HepG2 (cell line): ENCODE data around the gene EMC8. TPM values are rescaled to one million over a fixed set of nuclear protein-coding genes. Genes with fewer than 3 reads are reported as not detected.

Experiments used
- ELF1 ChIP-seq: sonication (generic); formaldehyde crosslinking; IDR thresholded peaks from 2 replicates; pipeline ENCODE4 v1.4.0; 2020; ENCODE audit warnings: missing genetic modification reagents
- ESRRA ChIP-seq: sonication (generic); formaldehyde crosslinking; IDR thresholded peaks from 2 replicates; pipeline ENCODE4 v1.5.1; 2020; ENCODE audit warnings: mild to moderate bottlenecking, low read depth, missing genetic modification reagents
- KLF13 ChIP-seq: sonication (generic); formaldehyde crosslinking; IDR thresholded peaks from 2 replicates; pipeline ENCODE4 v1.4.0; 2020; ENCODE audit warnings: mild to moderate bottlenecking, missing genetic modification reagents
- MIER3 ChIP-seq: IDR thresholded peaks from 2 replicates; pipeline ENCODE4 v1.6.1; 2016; ENCODE audit warnings: missing compliant biosample characterization, borderline replicate concordance
- MXI1 ChIP-seq: IDR thresholded peaks from 3 replicates; pipeline ENCODE4 v1.6.1; 2012; ENCODE audit warnings: low read depth, low read length, inconsistent platforms, borderline replicate concordance
- NFE2L2 ChIP-seq: fragments of 150-350 bp; IDR thresholded peaks from 2 replicates; pipeline ENCODE4 v1.6.1; 2014; ENCODE audit warnings: low read length
- NONO ChIP-seq, 2 experiments: fragments of 450-650 bp in 1 of 2; sonication (generic) in 1 of 2; formaldehyde crosslinking in 1 of 2; IDR thresholded peaks in 1 of 2; conservative IDR thresholded peaks in 1 of 2; 2 replicates each; pipeline versions ENCODE4 v1.6.1 to v1.8.0; 2017 to 2022; ENCODE audit warnings: mild to moderate bottlenecking in 1 of 2, missing genetic modification reagents in 1 of 2, moderate library complexity in 1 of 2
- NR1H2 ChIP-seq: sonication (generic); formaldehyde crosslinking; IDR thresholded peaks from 2 replicates; pipeline ENCODE4 v1.8.1; 2022; ENCODE audit warnings: low read depth, missing genetic modification reagents, borderline replicate concordance
- NR2F2 ChIP-seq: IDR thresholded peaks from 2 replicates; pipeline ENCODE4 v1.6.1; 2012; ENCODE audit warnings: low read depth, inconsistent platforms, borderline replicate concordance
- NR3C1 ChIP-seq: sonication (generic); formaldehyde crosslinking; IDR thresholded peaks from 2 replicates; pipeline ENCODE4 v1.4.0; 2020; ENCODE audit warnings: missing genetic modification reagents
- NRL ChIP-seq: sonication (generic); formaldehyde crosslinking; IDR thresholded peaks from 2 replicates; pipeline ENCODE4 v1.5.0; 2020; ENCODE audit warnings: missing genetic modification reagents, mild to moderate bottlenecking, moderate library complexity, borderline replicate concordance
- ONECUT2 ChIP-seq: sonication (generic); formaldehyde crosslinking; IDR thresholded peaks from 2 replicates; pipeline ENCODE4 v1.4.0; 2020; ENCODE audit warnings: missing genetic modification reagents
- RFX3 ChIP-seq: IDR thresholded peaks from 2 replicates; pipeline ENCODE4 v1.6.1; 2016; ENCODE audit warnings: missing biosample characterization, missing genetic modification reagents
- SALL2 ChIP-seq: sonication (generic); formaldehyde crosslinking; IDR thresholded peaks from 2 replicates; pipeline ENCODE4 v1.8.1; 2023; ENCODE audit warnings: mild to moderate bottlenecking, missing genetic modification reagents, inconsistent platforms
- SKI ChIP-seq: fragments of 450-650 bp; IDR thresholded peaks from one replicate; pipeline ENCODE4 v1.6.1; 2018; ENCODE audit warnings: mild to moderate bottlenecking; ENCODE audit not compliant: partially characterized antibody
- SRF ChIP-seq: IDR thresholded peaks from 2 replicates; pipeline ENCODE4 v1.6.1; 2011; ENCODE audit warnings: mild to moderate bottlenecking, low read depth, low read length, moderate library complexity
- ZMYM2 ChIP-seq: sonication (generic); formaldehyde crosslinking; IDR thresholded peaks from 2 replicates; pipeline ENCODE4 v1.8.0; 2022; ENCODE audit warnings: mild to moderate bottlenecking, missing genetic modification reagents
- ZNF34 ChIP-seq: sonication (generic); formaldehyde crosslinking; IDR thresholded peaks from 2 replicates; pipeline ENCODE4 v1.4.0; 2020; ENCODE audit warnings: mild to moderate bottlenecking, missing genetic modification reagents, borderline replicate concordance
- ZNF547 ChIP-seq: sonication (generic); formaldehyde crosslinking; IDR thresholded peaks from 2 replicates; pipeline ENCODE4 v1.5.1; 2020; ENCODE audit warnings: mild to moderate bottlenecking, missing genetic modification reagents
- ZNF724P ChIP-seq: sonication (generic); formaldehyde crosslinking; IDR thresholded peaks from 2 replicates; pipeline ENCODE4 v1.8.0; 2022; ENCODE audit warnings: missing genetic modification reagents, borderline replicate concordance
- ZNF75D ChIP-seq: sonication (generic); formaldehyde crosslinking; IDR thresholded peaks from 2 replicates; pipeline ENCODE4 v1.8.1; 2023; ENCODE audit warnings: missing genetic modification reagents, mild to moderate bottlenecking, borderline replicate concordance
- polyA plus RNA-seq, 8 experiments: library from polyadenylated mRNA; depleted of rRNA in 3 of 8; stranded (reverse) in 7 of 8; unstranded in 1 of 8; fragments of >200 nt; fragmentation: Illumina TruSeq in 4 of 8; extraction: Trizol in 4 of 8; gene quantifications; 2 replicates each; pipeline versions ENCODE4 v1.2.1 to v1.2.3, GENCODE V29; 2011 to 2016; ENCODE audit warnings: low read depth in 4 of 8, missing spikeins in 1 of 8, mixed read lengths in 1 of 8; ENCODE audit not compliant: insufficient read depth in 1 of 8
- total RNA-seq, 5 experiments: library from RNA; depleted of rRNA; stranded (reverse); fragments of >200 nt; fragmentation: Illumina TruSeq; extraction: Trizol; gene quantifications; 2 replicates each; pipeline ENCODE4 v1.2.3, GENCODE V29; 2016; ENCODE audit warnings: low read depth in 1 of 5
- TF ChIP-seq, protein P1 (sequence below): sonication (generic); formaldehyde crosslinking; IDR thresholded peaks from 2 replicates; pipeline ENCODE4 v1.4.0; 2020; ENCODE audit warnings: missing genetic modification reagents
- TF ChIP-seq, protein P2 (sequence below): sonication (generic); formaldehyde crosslinking; IDR thresholded peaks from 2 replicates; pipeline ENCODE4 v1.5.0; 2020; ENCODE audit warnings: mild to moderate bottlenecking, missing genetic modification reagents
- TF ChIP-seq, protein P3 (sequence below): sonication (generic); formaldehyde crosslinking; IDR thresholded peaks from 2 replicates; pipeline ENCODE4 v1.4.0; 2020; ENCODE audit warnings: missing genetic modification reagents

EMC8 gene
- total and polyA plus RNA-seq, 2 of the 13 experiments (the other 11 are each of a cell fraction or from before 2014, with no cell fraction given) = 55.0 to 76.0 TPM

DNA sequence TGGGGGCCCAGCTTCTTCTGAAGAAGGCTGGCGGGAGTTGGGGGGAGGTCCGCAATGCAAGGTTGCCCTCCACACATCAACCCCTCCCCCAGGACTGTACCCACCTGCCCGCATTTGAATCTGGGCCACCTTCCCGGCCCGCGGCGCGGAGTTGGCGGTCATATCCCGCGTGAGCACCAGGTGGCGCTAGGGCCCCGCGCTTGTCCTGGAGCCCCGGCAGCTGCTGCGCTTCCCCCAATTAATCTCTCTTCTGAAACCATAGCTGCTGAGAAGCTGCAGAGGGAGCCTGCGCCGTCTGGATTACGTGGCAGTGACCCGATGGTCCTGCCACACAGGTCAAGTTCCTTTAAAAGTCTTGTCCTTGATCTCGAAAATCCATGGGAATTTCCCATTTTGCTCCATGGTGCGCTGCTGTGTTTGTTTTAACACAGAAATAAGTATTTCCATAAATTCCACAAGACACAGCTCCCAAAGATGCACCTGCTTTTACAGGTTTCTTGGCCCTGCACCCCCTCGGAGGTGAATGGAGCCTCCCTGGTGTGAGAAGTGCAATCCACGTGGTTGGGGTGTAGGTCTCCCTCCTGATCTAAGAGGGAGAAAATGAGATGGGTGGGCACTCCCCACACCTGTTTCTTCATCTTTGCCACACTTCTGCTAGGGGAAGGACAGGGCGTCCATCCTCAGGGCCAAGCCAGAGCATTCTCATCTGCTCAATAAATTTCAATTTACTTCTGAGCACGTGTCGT is 22.2 kb upstream of the EMC8 start (continued):
- TF ChIP-seq, protein P1, sequence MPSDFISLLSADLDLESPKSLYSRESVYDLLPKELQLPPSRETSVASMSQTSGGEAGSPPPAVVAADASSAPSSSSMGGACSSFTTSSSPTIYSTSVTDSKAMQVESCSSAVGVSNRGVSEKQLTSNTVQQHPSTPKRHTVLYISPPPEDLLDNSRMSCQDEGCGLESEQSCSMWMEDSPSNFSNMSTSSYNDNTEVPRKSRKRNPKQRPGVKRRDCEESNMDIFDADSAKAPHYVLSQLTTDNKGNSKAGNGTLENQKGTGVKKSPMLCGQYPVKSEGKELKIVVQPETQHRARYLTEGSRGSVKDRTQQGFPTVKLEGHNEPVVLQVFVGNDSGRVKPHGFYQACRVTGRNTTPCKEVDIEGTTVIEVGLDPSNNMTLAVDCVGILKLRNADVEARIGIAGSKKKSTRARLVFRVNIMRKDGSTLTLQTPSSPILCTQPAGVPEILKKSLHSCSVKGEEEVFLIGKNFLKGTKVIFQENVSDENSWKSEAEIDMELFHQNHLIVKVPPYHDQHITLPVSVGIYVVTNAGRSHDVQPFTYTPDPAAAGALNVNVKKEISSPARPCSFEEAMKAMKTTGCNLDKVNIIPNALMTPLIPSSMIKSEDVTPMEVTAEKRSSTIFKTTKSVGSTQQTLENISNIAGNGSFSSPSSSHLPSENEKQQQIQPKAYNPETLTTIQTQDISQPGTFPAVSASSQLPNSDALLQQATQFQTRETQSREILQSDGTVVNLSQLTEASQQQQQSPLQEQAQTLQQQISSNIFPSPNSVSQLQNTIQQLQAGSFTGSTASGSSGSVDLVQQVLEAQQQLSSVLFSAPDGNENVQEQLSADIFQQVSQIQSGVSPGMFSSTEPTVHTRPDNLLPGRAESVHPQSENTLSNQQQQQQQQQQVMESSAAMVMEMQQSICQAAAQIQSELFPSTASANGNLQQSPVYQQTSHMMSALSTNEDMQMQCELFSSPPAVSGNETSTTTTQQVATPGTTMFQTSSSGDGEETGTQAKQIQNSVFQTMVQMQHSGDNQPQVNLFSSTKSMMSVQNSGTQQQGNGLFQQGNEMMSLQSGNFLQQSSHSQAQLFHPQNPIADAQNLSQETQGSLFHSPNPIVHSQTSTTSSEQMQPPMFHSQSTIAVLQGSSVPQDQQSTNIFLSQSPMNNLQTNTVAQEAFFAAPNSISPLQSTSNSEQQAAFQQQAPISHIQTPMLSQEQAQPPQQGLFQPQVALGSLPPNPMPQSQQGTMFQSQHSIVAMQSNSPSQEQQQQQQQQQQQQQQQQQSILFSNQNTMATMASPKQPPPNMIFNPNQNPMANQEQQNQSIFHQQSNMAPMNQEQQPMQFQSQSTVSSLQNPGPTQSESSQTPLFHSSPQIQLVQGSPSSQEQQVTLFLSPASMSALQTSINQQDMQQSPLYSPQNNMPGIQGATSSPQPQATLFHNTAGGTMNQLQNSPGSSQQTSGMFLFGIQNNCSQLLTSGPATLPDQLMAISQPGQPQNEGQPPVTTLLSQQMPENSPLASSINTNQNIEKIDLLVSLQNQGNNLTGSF = no peak
- TF ChIP-seq MIER3 (CRISPR knock-in tag) (no peak), NR2F2 (no peak), NFE2L2 (no peak), NONO (IDR thresholded peaks at IDR 0.05) (no peak), NONO (CRISPR knock-in tag; conservative IDR thresholded peaks at IDR 0.05) (no peak), NR3C1 (CRISPR knock-in tag) (no peak), NR1H2 (CRISPR knock-in tag) (no peak), RFX3 (CRISPR knock-in tag) (no peak), SKI (no peak), SALL2 (CRISPR knock-in tag) (no peak), MXI1 (no peak), ESRRA (CRISPR knock-in tag) (no peak), NRL (CRISPR knock-in tag) (peak; percentile 45; the same call in 1 of the 2 replicates), KLF13 (no peak), ZNF724P (CRISPR knock-in tag) (no peak), ELF1 (peak; percentile 29; the same call in 1 of the 2 replicates), ZNF547 (CRISPR knock-in tag) (0 out of 2 replicates have a peak, but pooled peaks have one; percentile 49), ZNF75D (no peak), ONECUT2 (CRISPR knock-in tag) (no peak), ZMYM2 (CRISPR knock-in tag) (no peak), SRF (no peak), ZNF34 (CRISPR knock-in tag) (no peak)
- TF ChIP-seq, protein P2, sequence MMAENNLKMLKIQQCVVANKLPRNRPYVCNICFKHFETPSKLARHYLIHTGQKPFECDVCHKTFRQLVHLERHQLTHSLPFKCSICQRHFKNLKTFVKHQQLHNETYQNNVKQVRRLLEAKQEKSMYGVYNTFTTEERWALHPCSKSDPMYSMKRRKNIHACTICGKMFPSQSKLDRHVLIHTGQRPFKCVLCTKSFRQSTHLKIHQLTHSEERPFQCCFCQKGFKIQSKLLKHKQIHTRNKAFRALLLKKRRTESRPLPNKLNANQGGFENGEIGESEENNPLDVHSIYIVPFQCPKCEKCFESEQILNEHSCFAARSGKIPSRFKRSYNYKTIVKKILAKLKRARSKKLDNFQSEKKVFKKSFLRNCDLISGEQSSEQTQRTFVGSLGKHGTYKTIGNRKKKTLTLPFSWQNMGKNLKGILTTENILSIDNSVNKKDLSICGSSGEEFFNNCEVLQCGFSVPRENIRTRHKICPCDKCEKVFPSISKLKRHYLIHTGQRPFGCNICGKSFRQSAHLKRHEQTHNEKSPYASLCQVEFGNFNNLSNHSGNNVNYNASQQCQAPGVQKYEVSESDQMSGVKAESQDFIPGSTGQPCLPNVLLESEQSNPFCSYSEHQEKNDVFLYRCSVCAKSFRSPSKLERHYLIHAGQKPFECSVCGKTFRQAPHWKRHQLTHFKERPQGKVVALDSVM = no peak
- TF ChIP-seq, protein P3, sequence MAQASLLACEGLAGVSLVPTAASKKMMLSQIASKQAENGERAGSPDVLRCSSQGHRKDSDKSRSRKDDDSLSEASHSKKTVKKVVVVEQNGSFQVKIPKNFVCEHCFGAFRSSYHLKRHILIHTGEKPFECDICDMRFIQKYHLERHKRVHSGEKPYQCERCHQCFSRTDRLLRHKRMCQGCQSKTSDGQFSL (CRISPR knock-in tag) = peak; percentile 81
